K562 (cell line): Measurements from ENCODE around the gene CARD9. TPM values are rescaled to one million over a fixed set of nuclear protein-coding genes. Genes with fewer than 3 reads are reported as not detected.

ENCODE experiments used
- FOXK2 ChIP-seq, 2 experiments: fragments of 450-650 bp; IDR thresholded peaks in 1 of 2; conservative IDR thresholded peaks in 1 of 2; 2 replicates each; pipeline ENCODE4 v1.6.1; 2016; ENCODE audit warnings: low read depth in 2 of 2, mild to moderate bottlenecking in 1 of 2
- GATAD2A ChIP-seq: fragments of 450-650 bp; IDR thresholded peaks from 2 replicates; pipeline ENCODE4 v1.6.1; 2017
- HDAC1 ChIP-seq, 2 experiments: fragments of 450-650 bp; IDR thresholded peaks; 2 replicates each; pipeline ENCODE4 v1.6.1; 2016 to 2017; ENCODE audit warnings: inconsistent platforms in 1 of 2, mild to moderate bottlenecking in 1 of 2, moderate library complexity in 1 of 2
- NCOA6 ChIP-seq: fragments of 450-650 bp; IDR thresholded peaks from 2 replicates; pipeline ENCODE4 v1.6.1; 2017; ENCODE audit warnings: mild to moderate bottlenecking
- PHF8 ChIP-seq: fragments of 200-600 bp; sonication (generic); IDR thresholded peaks from 2 replicates; pipeline ENCODE4 v1.6.1; 2012; ENCODE audit warnings: mixed run types, mild to moderate bottlenecking, inconsistent platforms, low read length, moderate library complexity, borderline replicate concordance
- POLR2H ChIP-seq: IDR thresholded peaks from 2 replicates; pipeline ENCODE4 v1.6.1; 2016; ENCODE audit warnings: missing genetic modification characterization, low read depth, mild to moderate bottlenecking, control low read depth, missing compliant biosample characterization, moderate library complexity
- ZBTB1 ChIP-seq: sonication (generic); formaldehyde crosslinking; IDR thresholded peaks from 2 replicates; pipeline ENCODE4 v1.8.1; 2023; ENCODE audit warnings: missing genetic modification reagents, low read depth, mild to moderate bottlenecking, borderline replicate concordance
- ZNF561 ChIP-seq: fragments of 450-650 bp; formaldehyde crosslinking; conservative IDR thresholded peaks from 2 replicates; pipeline ENCODE4 v1.4.0; 2020; ENCODE audit warnings: mild to moderate bottlenecking, moderate library complexity
- polyA plus RNA-seq, 8 experiments: library from polyadenylated mRNA; depleted of rRNA in 4 of 8; stranded (reverse) in 5 of 8; unstranded in 3 of 8; fragments of >200 nt; fragmentation: Nextera tagmentation in 2 of 8; fragmentation: Illumina TruSeq in 1 of 8; extraction: Ambion mirVana in 2 of 8; extraction: Trizol in 1 of 8; gene quantifications; 2 replicates each; pipeline versions ENCODE4 v1.2.1 to v1.2.3, GENCODE V29; 2011 to 2014; ENCODE audit warnings: inconsistent platforms in 1 of 8, missing spikeins in 1 of 8
- total RNA-seq, 7 experiments: library from RNA; depleted of rRNA in 6 of 7; stranded (reverse); fragments of >200 nt in 6 of 7; fragmentation: Illumina TruSeq in 2 of 7; extraction: Trizol in 2 of 7; gene quantifications; 2 replicates each; pipeline versions ENCODE4 v1.2.1 to v1.2.3, GENCODE V29; 2011 to 2021; ENCODE audit warnings: low replicate concordance in 1 of 7
- TF ChIP-seq, protein P1 (sequence below): IDR thresholded peaks from 2 replicates; pipeline ENCODE4 v1.6.1; 2012; ENCODE audit warnings: low read depth, low read length, improper control_type of control experiment, borderline replicate concordance
- TF ChIP-seq, protein P2 (sequence below): sonication (generic); formaldehyde crosslinking; IDR thresholded peaks from 2 replicates; pipeline ENCODE4 v1.8.0; 2022; ENCODE audit warnings: missing genetic modification reagents, mild to moderate bottlenecking, moderate library complexity, borderline replicate concordance
- TF ChIP-seq, protein P3 (sequence below): fragments of 200-800 bp; sonication (Bioruptor generic); IDR thresholded peaks from 2 replicates; pipeline ENCODE4 v1.6.1; 2017; ENCODE audit warnings: missing genetic modification characterization, missing compliant biosample characterization
- TF ChIP-seq, protein P4 (sequence below), 3 experiments: IDR thresholded peaks in 2 of 3; conservative IDR thresholded peaks in 1 of 3; 2 replicates each; pipeline ENCODE4 v1.5.1; 2011 to 2012; ENCODE audit warnings: low read length in 3 of 3, mild to moderate bottlenecking in 3 of 3, control low read depth in 2 of 3, improper control_type of control experiment in 1 of 3, inconsistent platforms in 1 of 3, low read depth in 1 of 3, mixed read lengths in 1 of 3, moderate library complexity in 1 of 3; ENCODE audit not compliant: insufficient read depth in 2 of 3
- TF ChIP-seq, protein P5 (sequence below): sonication (generic); formaldehyde crosslinking; IDR thresholded peaks from 2 replicates; pipeline ENCODE4 v1.8.1; 2023; ENCODE audit warnings: mild to moderate bottlenecking, missing genetic modification reagents

The CARD9 gene
- total and polyA plus RNA-seq, 9 of the 15 experiments (the other 6 are each of a cell fraction or from before 2014, with no cell fraction given), result 1.7 to 53.0 (median 9.7) TPM

DNA sequence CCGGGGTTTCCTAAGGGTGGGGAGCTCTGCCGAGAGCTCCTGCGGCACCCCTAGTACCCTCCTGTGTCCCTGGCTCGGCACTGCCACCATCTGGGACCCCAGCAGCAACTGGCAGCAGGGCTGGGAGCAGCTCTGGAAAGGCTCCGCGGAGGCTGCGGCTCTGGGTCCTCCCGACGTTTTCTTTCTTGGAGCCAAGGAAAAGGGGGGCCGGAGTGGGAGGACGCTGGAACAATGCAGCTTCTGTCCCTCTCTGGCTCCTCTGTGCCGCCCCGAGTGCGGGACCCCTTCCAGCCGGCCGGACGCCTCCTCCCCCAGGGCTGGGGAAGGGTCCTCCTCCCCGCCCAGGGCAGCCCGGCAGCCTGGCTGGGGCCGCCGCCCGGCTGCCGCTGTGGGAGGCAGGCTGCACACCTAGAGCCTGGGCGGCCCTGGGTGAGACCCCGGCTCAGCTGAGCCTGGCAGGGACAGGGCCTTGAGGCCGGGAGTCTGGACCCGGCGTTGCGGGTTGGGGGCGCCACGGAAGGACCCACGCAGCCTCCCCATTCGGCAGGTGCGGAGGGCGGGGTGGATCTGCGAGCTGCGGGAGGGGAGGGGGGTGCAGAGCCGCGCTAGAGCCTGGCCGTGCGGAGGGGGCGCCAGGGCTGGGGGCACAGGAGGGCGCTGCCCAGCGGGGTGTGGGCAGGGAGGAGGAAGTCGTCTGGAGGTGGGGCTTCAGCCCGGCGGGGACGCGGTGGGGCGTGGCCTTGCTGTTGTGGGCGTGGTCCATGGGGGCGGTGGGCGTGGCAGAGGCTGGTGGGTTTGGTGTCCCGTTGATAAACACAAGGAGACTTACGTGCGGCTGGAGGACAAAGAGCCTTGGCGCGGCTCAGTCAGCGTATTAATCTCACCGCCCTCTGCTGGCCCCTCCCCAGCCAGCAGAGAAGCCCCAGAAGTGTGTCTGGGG is 31.0 kb downstream of the CARD9 start (continued):
- TF ChIP-seq, protein P1, sequence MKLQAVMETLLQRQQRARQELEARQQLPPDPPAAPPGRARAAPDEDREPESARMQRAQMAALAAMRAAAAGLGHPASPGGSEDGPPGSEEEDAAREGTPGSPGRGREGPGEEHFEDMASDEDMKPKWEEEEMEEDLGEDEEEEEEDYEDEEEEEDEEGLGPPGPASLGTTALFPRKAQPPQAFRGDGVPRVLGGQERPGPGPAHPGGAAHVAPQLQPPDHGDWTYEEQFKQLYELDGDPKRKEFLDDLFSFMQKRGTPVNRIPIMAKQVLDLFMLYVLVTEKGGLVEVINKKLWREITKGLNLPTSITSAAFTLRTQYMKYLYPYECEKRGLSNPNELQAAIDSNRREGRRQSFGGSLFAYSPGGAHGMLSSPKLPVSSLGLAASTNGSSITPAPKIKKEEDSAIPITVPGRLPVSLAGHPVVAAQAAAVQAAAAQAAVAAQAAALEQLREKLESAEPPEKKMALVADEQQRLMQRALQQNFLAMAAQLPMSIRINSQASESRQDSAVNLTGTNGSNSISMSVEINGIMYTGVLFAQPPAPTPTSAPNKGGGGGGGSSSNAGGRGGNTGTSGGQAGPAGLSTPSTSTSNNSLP, result no peak
- TF ChIP-seq, protein P2, sequence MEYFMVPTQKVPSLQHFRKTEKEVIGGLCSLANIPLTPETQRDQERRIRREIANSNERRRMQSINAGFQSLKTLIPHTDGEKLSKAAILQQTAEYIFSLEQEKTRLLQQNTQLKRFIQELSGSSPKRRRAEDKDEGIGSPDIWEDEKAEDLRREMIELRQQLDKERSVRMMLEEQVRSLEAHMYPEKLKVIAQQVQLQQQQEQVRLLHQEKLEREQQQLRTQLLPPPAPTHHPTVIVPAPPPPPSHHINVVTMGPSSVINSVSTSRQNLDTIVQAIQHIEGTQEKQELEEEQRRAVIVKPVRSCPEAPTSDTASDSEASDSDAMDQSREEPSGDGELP (CRISPR knock-in tag), result peak; percentile 63
- TF ChIP-seq, protein P3, sequence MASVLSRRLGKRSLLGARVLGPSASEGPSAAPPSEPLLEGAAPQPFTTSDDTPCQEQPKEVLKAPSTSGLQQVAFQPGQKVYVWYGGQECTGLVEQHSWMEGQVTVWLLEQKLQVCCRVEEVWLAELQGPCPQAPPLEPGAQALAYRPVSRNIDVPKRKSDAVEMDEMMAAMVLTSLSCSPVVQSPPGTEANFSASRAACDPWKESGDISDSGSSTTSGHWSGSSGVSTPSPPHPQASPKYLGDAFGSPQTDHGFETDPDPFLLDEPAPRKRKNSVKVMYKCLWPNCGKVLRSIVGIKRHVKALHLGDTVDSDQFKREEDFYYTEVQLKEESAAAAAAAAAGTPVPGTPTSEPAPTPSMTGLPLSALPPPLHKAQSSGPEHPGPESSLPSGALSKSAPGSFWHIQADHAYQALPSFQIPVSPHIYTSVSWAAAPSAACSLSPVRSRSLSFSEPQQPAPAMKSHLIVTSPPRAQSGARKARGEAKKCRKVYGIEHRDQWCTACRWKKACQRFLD (CRISPR knock-in tag), result no peak
- TF ChIP-seq POLR2H (tag) (no peak), GATAD2A (no peak), NCOA6 (no peak), ZBTB1 (CRISPR knock-in tag) (no peak), PHF8 (peak; percentile 26; the same call in 1 of the 2 replicates), HDAC1 (IDR thresholded peaks at IDR 0.05) (no peak), FOXK2 (conservative IDR thresholded peaks at IDR 0.05 in 1 of 2, IDR thresholded peaks at IDR 0.05 in 1 of 2; ENCODE audit: low read depth in 2 of 2) (peak; percentile 87 to 92; a peak in 3 of 4 replicates), ZNF561 (no peak)
- TF ChIP-seq, protein P4, sequence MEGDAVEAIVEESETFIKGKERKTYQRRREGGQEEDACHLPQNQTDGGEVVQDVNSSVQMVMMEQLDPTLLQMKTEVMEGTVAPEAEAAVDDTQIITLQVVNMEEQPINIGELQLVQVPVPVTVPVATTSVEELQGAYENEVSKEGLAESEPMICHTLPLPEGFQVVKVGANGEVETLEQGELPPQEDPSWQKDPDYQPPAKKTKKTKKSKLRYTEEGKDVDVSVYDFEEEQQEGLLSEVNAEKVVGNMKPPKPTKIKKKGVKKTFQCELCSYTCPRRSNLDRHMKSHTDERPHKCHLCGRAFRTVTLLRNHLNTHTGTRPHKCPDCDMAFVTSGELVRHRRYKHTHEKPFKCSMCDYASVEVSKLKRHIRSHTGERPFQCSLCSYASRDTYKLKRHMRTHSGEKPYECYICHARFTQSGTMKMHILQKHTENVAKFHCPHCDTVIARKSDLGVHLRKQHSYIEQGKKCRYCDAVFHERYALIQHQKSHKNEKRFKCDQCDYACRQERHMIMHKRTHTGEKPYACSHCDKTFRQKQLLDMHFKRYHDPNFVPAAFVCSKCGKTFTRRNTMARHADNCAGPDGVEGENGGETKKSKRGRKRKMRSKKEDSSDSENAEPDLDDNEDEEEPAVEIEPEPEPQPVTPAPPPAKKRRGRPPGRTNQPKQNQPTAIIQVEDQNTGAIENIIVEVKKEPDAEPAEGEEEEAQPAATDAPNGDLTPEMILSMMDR (IDR thresholded peaks at IDR 0.05 in 2 of 3, conservative IDR thresholded peaks at IDR 0.05 in 1 of 3; ENCODE audit: insufficient read depth in 2 of 3, low read depth in 1 of 3, low read length in 3 of 3), result peak in 2 of 3 experiments; percentile 14 to 26; a peak in 1 of 6 replicates
- TF ChIP-seq, protein P5, sequence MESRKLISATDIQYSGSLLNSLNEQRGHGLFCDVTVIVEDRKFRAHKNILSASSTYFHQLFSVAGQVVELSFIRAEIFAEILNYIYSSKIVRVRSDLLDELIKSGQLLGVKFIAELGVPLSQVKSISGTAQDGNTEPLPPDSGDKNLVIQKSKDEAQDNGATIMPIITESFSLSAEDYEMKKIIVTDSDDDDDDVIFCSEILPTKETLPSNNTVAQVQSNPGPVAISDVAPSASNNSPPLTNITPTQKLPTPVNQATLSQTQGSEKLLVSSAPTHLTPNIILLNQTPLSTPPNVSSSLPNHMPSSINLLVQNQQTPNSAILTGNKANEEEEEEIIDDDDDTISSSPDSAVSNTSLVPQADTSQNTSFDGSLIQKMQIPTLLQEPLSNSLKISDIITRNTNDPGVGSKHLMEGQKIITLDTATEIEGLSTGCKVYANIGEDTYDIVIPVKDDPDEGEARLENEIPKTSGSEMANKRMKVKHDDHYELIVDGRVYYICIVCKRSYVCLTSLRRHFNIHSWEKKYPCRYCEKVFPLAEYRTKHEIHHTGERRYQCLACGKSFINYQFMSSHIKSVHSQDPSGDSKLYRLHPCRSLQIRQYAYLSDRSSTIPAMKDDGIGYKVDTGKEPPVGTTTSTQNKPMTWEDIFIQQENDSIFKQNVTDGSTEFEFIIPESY (CRISPR knock-in tag), result peak; percentile 32; the same call in 1 of the 2 replicates
